GM12875 (cell line): ENCODE results near the gene C6orf15.

Experiments
- H3K4me3 ChIP-seq: one replicate; pipeline ENCODE4 v1.5.1; 2011; ENCODE audit warnings: low read depth, low read length, control low read depth
- TF ChIP-seq, protein P1 (sequence below): IDR thresholded peaks from 2 replicates; pipeline ENCODE4 v1.5.1; 2011; ENCODE audit warnings: low read depth, mild to moderate bottlenecking, control low read depth, inconsistent platforms, low read length, moderate library complexity, borderline replicate concordance; ENCODE audit not compliant: insufficient read depth

The C6orf15 gene

DNA sequence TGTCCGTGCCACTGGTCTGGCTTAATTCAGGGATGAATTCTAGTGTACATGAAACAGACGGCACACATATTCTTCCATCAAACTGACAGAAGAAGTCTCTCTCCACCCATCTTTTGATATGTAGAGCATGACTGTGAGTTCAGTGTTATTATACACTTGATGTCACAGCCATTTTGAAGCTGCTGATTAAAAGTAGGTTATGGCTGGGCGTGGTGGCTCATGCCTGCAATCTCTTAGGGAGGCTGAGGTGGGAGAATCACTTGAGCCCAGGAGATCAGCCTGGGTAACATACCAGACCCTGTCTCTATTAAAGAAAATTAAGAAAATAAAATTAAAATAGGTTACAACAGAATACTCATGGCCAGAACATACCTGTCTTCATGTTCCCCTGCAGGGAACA, 20.7 kb downstream of the C6orf15 start:
- TF ChIP-seq, protein P1, sequence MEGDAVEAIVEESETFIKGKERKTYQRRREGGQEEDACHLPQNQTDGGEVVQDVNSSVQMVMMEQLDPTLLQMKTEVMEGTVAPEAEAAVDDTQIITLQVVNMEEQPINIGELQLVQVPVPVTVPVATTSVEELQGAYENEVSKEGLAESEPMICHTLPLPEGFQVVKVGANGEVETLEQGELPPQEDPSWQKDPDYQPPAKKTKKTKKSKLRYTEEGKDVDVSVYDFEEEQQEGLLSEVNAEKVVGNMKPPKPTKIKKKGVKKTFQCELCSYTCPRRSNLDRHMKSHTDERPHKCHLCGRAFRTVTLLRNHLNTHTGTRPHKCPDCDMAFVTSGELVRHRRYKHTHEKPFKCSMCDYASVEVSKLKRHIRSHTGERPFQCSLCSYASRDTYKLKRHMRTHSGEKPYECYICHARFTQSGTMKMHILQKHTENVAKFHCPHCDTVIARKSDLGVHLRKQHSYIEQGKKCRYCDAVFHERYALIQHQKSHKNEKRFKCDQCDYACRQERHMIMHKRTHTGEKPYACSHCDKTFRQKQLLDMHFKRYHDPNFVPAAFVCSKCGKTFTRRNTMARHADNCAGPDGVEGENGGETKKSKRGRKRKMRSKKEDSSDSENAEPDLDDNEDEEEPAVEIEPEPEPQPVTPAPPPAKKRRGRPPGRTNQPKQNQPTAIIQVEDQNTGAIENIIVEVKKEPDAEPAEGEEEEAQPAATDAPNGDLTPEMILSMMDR, result no peak

DNA sequence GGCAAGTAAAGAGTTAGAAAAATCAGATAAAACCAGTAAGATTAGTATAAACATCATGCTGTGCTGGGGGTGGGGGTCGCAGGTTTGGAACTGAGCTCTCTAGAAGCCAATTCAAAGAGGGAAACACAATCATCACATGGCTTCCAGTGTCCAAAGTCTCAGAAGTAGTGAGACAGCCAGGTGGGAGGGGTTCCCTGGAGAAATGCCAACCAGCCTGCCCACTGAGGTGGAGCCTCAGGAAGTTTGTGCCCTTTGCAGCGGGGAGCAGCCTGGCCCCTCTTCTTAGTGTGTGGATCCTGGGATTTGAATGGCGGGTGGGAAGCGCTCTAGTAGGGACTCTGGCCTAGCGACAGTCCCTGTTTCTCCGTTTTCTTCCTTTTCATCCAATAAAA, 21.4 kb downstream of the C6orf15 start:
- H3K4me3 ChIP-seq, result no peak overlapping the region
- TF ChIP-seq, protein P1, result no peak

More for the DNA sequence above, 20.7 kb downstream of the C6orf15 start:
- no peak overlapping the region for H3K4me3 ChIP-seq

DNA sequence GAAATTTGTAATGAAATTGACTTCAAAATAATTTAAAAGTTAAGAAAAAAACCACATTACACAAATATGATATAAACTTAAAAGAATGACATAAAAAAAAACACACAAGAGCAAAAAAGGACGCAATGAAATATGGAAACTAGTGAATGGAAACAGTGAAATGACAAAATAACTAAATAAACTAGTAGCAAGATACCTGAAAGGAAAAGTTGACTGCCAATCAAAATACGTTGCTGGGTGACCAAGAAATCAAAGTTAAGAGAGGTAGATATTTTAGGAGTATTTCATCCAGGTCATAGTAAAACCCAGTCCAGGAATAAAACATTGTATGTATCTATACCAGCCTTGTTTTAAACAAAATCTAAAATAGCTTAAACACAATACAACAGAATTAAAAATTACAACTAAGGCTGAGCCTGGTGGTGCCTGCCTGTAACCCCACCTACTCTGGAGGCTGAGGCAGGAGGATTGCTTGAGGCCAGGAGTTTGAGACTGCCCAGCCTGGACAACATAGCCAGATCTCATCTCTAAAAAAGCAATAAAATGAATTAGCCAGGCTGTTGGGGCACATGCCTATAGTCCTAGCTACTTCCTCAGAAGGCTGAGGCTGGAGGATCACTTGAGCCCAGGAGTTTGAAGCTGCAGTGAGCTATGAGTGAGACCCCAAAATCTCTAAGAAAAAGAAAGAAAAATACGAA, 22.0 kb downstream of the C6orf15 start:
- H3K4me3 ChIP-seq, result no peak overlapping the region

DNA sequence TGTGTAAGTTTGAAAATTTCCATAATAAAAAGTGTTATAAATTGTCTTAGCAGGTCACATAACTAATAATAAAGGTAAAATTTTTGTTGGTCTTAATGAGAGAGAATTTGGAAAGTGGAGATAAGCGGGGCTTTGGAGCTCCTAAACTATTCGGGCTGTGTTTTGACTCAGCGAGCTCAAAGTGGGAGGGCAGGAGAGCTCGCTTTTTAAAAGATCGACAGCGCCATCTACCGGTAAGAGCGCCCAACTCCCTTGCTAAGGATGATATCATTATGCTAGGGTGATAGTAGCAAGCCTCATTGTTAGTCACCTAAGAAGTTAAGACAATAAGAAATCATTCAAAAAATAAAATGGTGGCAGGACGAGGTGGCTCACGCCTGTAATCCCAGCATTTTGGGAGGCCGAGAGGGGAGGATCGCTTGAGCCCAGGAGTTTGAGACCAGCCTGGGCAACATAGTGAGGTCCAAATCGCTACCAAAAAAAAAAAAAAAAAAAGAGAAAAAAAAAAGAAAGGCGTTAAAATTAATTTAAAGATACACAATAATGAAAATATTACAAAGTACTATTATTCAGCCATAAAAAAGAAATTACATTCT, 24.8 kb downstream of the C6orf15 start:
- H3K4me3 ChIP-seq, result no peak overlapping the region
- TF ChIP-seq, protein P1, result peak; percentile 61

More for the DNA sequence above, 22.0 kb downstream of the C6orf15 start:
- TF ChIP-seq, protein P1, result no peak

DNA sequence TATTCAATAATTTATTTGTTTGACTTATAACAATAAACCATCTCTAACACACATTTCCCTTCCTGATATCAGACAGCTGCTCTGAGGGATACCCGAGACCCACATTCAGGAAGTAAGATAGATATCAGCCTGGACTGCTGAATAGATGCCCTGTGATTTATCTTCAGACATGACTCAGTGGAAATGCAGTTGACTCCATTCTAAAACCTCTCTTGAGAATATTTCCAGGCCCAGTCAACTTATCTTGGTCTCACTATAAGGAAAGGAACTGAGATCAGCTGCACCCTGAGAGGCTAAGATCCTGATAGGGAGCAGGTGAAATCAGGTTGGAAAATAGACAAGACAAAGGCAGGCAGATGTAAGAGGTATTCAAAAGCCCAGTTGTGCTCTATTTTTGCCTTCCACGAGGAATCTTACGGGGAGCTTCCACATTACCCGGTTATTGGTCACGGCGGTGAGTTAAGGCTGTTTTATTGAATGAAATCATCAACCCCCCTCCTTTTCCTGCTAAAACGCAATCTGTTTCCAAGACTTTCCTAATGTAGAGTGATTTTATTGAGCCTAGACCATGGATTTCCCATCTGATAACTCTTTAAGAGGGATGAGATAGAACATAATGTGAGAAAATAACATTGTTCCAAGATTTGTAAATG, 25.5 kb downstream of the C6orf15 start:
- TF ChIP-seq, protein P1, result no peak
- no peak overlapping the region for H3K4me3 ChIP-seq

DNA sequence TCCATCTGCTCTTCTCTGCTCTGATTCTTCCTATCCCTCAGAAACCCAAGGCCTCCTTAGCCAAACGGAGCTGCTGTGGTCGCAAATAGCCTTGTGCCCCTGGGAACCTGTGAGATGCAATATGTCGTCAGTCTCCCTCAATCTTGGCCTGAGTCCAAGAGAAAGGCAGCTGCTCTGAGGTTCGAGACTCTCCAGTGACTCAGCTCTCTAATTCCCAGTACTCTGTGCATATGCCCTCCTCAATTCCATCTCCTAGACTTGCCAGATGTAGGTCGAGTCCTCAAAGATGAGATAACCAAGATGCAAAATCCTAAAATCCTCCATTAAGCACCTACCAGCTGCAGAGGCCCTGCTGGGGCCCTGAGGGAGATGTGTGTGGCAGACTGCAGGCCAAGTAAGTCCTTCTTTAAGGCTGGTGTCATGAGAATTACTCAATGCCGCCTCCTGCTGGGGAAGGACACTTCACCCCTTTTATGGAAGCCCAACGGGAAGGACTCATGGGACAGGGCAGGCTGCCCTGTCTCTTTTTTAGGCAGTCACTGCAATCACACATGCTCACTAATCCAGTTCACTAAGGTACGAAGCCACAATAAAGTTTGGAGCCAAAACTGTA, 28.5 kb downstream of the C6orf15 start:
- H3K4me3 ChIP-seq, result no peak overlapping the region
- TF ChIP-seq, protein P1, result peak; percentile 66; the same call in 1 of the 2 replicates
